Suppressor macrophage treated with lipopolysaccharide for 4 hours (primary cell): ENCODE results near the gene C6orf120.

Source experiments
- DNase-seq: peaks from one replicate; pipeline ENCODE4 v3.0.0-alpha.2; 2020

Gene C6orf120

GRCh38 chr6:169726049-169726400 lies 24.1 kb downstream of the C6orf120 start:
- no peak for DNase-seq

GRCh38 chr6:169726963-169727362 lies 25.0 kb downstream of the C6orf120 start:
- DNase-seq, result no peak

GRCh38 chr6:169729961-169730360 lies 28.0 kb downstream of the C6orf120 start:
- no peak for DNase-seq

GRCh38 chr6:169738204-169738975 lies 36.5 kb downstream of the C6orf120 start:
- DNase-seq, result no peak

- DNase-seq, result no peak
These were observed 37.1 kb downstream of the C6orf120 start for GRCh38 chr6:169738976-169739529.

- no peak for DNase-seq
These were observed 39.4 kb downstream of the C6orf120 start for GRCh38 chr6:169741344-169741743.

- DNase-seq, result no peak
These were observed 43.5 kb downstream of the C6orf120 start for GRCh38 chr6:169745405-169745804.

- no peak for DNase-seq
These were observed 44.6 kb downstream of the C6orf120 start for GRCh38 chr6:169746556-169746955.

GRCh38 chr6:169751242-169752073 lies 49.5 kb downstream of the C6orf120 start, which contains the start of the genes DYNLT2 and ERMARD:
TSS of gene DYNLT2 (minus strand) at chr6:169751572. CDS start at chr6:169751458, 114 bp downstream.
TSS of gene ERMARD (plus strand) at chr6:169751622. CDS start at chr6:169751658, 36 bp downstream.
- peak; percentile 96 for DNase-seq

GRCh38 chr6:169752074-169752623 lies 50.2 kb downstream of the C6orf120 start:
- DNase-seq, result peak; percentile 5
